Stimulated activated CD4-positive, alpha-beta T cell treated with anti-CD3 and anti-CD28 coated beads, Interleukin-1b, Interleukin-23, amount 100 ng/mL, for 24 hours (primary cell): ENCODE data around the gene SNCA.

Source experiments
- DNase-seq, 4 experiments: peaks; one replicate each; pipeline ENCODE4 v3.0.0-alpha.2; 2020; ENCODE audit warnings: low read depth in 4 of 4, low spot score in 1 of 4

SNCA gene

DNA sequence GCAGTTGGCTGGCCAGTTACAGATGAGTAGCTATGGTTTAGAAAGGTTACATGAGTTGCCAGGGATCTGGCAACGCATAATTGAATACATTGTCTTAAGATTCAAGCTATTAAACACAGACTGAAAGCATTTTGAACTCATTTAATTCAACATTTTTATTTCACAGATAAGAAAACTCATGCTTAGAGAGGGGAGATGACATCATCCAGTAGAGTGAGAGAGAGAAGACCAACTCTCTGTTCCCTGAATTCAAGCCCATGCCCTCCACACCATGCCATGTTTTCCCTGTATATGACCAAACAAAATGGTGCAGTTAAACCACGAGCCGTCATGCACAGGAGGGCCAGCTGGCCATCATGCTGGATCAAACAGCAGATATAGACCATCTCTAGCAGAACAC is 22.6 kb downstream of the SNCA start:
- DNase-seq = no peak

DNA sequence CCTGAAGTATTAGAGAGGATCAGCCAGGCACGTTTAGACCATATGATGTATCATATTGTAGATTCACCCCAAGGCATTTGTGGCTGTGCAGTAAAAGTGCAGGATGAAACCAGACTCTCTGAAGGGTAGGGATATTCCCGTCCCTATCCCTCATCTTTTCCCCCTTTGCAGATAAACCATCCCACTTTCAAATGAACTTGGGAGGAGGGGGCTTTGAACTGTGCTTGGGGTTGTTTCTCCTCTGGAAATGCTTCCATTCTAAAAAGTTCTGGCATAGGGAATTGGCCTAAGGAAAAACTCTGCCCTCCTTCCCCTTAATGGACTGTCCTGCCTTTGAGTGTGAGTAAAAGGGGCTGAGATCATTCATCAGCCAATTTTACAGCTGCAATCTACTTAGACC is 23.8 kb downstream of the SNCA start:
- no peak for DNase-seq

DNA sequence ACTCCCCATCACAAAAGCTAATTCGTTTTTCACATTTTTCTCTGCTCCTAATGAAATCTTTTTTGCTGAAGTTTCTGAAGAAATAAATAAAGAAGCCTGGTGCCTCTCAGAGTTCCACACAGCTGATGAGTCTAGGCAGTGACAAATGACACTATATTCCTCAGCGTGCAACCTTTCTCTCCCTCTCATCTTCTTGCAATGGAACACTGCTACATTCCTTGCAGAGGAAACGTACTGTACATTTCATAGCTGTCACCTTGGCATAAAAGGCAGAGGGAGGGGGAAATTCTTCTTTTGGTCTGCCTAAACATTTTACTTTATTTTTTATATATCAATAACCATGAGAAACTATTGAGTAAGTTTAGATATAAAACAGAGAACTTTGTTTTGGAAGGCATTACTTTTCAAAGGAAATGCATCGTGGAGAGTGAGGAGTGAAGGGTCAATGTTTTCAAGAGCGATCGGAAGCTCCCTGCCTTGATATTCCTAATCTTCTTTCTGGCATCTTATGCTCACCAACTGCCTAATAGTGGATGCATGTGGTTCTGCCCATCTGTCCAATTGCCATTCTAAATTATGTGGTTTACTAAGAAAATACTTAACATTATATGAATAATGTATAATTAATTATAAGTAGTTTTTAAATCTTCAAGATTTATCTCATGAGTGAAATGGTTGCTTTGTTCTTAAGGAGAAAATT is 29.4 kb downstream of the SNCA start:
- no peak for DNase-seq

DNA sequence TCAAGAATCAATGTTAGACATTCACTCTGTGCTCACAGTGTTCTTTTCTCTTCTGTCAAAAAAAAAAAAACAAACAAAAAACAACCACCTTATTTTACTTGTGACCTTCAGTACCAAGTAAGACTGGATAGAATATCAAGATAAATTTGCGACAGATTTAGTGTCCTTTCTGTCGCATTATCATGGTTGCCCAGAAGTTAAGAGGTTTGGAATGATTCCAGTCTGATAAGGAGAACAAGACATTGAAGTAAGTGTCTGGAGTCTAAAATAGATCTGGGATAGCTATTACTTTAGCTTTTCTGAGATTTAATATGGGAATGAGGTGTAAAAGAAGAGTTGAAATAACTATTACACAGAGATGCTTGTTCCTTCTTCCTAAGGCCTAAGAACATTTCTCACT is 31.7 kb downstream of the SNCA start:
- no peak for DNase-seq

DNA sequence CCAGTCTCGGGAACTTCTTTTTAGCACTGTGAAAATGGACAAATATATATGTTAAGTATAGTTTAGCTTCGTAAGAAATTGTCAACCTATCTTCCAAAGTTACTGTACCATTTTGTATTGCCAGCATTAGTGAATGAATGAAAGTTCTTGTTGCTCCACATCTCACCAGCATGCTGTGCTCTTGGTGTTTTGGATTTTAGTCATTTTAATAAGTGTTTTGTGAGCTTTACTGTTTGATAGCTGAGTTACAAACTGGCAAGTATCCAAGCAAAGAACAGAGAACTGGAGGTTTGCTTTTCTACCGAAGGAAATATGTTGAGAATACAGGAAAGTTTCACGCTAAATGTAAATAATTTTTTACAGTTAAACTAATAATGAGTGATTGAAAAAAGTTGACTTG is 33.0 kb downstream of the SNCA start:
- no peak for DNase-seq

DNA sequence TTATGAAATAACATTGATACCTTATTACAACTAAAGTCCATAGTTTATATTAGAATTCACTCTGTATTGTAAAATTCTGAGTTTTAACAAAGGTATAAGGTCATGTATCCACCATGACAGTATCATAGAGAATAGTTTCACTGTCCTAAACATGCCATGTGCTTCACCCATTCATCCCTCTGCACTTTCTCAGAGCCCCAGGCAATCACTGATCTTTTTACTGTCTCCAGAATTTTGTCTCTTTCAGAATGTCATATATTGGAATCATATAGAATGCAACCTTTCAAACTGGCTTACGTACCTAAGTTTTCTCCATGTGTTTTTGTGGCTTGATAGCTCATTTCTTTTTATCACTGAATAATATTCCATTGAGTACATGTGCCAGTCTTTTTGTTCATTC is 33.9 kb downstream of the SNCA start:
- DNase-seq = no peak

DNA sequence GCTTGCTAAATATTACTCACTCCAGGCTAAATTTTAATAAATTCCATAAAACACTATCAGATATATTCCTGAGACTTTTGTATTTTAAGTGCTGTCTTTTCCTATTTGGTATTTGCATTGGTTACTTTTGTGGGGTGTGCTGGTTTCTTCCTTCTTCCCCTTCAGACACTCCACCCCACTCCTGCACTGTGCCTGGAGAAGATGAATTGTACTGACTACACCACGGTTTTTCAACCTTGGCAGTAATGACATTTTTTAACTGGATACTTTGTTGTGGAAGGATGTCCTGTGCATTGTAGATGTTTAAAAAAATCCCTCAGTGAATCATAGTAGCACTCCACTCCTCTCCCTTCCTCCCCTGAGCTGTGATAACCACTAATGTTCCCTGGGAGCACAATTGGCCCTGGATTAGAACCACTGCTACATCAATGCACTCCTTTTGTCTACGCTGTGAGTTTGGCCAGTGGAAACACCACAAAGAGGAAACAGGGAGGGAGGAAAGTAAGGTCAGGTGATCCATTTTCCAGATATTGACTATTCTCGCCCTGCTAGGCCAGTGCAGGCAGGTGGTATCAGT is 36.3 kb downstream of the SNCA start:
- no peak for DNase-seq

DNA sequence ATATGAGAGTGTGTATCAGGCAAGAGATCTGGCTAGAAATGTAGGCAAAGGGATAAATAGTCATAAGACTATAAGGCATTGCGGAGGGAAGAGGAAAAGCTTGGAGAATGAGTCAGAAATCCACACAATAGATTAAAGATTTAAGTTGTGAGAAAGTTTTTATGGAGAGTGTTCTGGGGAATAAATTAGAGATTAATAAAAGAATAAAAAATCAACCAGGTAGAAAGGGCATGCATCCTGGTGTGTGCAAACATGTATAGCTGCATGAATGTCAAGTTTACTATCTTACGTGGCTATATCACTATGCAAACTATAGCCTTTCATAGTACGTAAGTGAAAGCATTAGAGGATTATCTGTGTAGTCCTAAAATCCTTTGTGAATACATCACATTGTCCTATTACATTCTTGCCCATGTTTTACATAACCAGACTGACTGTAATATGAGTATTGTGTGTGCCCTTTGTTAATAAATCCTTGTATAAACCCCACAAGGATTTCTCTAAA is 36.9 kb downstream of the SNCA start:
- no peak for DNase-seq

DNA sequence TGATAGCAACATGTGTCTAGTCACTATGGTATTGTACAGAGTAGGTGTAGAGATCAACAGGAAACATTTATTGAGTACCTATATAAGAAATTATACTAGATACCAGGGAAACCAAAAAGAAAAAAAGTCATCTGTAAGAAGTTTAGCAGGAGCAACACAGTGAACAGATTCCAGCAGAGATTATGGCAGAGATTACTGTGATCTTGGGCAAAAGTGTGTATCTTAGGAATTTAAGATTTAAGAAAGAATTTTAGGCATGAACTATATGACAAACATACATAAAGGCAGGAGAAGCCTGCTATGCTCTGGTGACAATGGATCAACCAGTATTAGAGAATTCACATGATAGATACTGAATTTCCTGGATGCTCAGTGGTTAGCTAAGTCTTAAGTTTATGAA is 37.9 kb downstream of the SNCA start:
- no peak for DNase-seq

DNA sequence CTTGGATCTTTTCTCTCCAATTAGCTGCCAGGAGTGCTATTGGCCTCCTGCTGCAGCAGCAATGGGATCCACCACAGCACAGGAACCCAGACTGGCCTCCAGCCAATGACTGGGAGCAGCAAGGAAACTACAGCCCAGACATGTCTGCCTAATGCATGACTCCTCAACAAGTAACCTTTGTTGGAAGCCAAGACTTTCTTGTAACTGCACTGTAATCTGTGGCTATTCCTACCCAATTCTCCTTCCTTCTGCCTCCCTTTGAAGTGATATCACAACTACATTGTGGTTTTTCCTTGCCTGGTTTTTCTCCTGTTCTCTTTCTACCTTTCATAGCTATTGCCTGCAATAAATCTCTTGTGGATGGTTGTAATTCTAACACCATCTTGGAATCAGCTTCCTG is 39.8 kb downstream of the SNCA start:
- DNase-seq = no peak

DNA sequence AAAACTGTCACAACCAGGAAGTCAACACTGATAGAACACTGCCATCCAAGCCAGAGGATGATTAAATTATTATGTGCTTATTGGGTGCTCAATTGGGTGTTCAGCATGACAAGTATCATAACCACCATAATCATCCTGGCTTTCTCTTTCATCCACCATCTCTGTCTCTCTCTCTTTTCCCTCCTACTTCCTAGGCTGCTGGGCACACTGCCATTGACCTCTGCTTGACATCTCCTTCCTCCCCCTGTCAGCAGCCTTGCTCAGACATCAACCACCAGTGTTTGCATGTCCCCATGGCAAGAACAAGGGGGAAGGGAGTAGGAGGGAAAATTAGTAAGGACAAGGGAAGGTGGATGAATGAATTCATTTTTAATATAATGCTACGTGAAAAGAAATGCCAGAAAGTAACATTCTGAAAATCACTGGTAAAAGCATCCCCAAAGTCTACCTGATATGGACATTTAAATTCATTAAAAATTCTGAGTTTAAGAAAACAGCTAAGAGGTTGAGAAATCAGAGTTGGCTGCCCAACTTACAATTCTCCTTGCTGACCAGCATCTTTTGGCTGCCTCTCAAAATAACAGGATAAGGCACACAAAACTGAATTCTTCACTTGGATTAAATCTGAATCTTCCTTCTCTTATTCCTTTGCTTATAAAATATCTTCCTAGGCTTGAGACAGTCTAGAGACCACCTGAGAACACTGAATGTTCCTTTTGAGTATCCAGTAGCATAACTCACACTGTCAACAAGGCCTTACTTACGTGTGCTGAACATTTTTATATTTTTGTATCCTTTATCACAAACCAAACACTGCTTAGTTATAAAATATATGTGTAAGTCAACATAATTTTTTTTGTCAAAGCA is 48.5 kb downstream of the SNCA start:
- no peak for DNase-seq

DNA sequence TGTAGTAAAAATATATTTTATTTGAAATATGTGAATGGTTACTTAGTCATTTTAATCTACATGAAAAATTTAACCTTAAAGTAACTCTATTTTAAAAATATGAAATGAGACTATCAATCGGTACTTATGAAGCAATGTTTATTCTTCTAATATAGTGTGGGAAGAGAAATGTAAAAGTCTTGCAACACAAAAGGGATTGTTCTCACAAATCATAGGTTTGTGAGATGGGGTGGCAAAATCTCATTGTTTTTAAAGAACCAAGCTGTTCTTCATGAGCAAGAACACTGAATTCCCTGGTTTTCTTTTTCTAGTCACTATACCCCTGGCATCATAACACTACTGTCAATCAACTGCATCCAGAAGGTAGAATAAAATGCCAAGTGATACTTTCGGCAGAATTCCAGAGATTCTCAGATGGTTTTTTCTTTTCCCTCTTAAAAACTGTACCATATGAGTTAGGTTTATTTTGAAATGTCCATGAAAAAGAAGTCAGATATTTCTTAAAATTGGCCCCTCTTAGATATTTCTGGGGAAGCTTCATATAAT is 52.2 kb downstream of the SNCA start:
- DNase-seq = no peak

DNA sequence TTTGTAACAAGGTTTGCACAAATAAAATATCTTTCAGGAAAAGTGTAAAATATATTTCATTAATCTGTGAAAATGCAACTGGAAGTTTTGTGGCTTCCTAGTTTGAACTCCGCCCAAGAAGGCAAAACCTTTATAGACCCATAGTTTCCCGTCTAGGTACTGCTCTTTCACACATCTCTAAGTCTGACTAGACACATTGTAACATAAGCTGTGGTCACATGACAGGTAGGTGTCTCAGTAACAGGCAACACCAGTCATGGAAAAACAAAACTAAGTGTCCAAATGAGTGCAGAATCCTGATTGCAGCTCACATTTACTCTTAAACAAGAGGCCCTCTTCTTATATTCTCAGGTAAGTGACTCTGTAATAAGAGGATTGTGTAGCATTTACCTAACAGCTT is 55.6 kb downstream of the SNCA start:
- no peak for DNase-seq

DNA sequence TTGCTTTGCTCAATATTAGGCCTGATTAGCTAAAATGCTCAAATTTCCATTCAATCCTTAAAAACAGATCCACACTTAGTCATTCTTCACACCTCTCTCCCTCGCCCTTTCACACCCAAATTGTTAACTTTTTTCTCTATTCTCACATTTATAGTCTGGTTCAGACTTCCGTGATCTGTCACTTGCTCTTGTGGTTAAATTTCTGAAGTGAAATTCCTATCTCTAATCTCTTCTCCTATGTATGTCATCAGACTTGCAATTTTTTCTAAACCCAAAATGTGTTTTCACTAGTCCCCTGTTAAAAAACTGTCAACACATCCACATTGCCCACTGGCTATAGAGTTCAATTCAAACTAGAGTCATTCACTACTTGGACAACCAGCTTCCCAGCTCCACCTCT is 63.2 kb downstream of the SNCA start:
- no peak for DNase-seq

DNA sequence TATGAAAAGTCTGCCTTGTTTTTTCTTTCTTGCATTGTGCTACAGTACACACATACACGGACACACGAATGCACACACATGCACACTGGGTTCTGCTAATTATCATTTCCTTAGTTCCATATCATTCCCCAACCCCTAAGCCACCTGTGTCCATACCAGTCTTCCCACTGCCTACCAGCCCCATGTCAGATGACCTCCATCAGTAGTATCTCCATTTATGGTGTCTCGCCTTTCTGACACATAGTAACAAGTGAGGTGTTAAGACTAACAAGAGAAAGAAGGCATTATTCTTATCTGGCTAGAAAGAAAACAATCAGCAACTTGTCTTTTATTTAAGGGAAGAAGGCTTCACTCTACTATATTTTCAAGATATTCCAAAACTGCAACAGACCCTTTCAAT is 67.1 kb downstream of the SNCA start:
- no peak for DNase-seq

DNA sequence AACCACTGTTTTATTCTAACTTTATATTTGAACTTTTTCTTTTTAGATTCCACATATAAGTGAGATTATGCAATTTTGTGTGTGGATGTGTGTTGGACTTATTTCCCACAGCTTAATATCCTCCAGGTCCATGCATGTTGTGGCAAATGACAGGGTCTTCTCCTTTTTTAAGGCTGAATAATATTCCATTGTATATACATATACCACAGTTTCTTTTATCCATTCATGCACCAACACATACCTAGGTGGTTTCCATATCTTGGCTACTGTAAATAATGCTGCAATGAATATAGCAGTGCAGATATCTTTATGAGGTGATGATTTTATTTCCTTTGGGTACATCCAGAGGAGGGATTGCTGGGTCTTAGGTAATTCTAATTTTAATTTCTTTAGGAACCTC is 69.0 kb downstream of the SNCA start:
- DNase-seq = no peak

DNA sequence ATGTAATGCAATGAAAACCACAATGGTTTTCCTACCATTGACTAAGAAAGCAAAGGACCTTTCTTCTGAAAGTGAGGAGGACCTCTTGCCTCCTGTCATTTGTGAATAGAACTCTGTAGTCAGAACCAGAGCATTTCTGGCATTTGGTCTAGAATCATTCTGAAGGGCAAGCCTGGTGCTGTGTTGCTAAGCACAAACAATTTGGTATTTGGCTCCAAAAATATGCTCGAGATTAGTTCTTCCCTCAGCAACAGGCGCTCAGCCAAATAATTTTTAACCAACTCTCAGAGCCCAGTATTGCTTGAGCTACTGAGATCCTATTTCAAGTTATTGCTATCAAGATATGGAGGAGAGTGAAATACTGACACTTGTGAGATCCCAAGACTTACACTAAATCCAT is 71.0 kb downstream of the SNCA start:
- no peak for DNase-seq

DNA sequence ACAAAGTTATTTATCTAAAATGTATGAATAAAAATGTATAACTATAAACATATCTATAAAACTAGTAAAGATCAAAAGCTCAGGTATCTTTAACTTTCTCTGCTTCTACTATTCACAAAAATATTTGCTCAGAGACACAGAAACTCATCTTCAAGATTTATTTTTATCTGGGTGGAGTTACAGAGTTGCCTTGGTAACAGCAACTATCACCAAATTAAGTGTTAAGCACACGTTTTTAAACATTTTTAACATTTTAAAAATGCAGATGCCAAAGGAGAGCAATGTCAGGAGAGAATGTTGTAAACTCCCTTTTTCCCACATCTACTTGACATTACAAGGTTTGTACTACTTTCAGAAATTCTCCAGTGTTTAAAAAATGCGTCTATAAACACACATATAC is 71.4 kb downstream of the SNCA start:
- no peak for DNase-seq

DNA sequence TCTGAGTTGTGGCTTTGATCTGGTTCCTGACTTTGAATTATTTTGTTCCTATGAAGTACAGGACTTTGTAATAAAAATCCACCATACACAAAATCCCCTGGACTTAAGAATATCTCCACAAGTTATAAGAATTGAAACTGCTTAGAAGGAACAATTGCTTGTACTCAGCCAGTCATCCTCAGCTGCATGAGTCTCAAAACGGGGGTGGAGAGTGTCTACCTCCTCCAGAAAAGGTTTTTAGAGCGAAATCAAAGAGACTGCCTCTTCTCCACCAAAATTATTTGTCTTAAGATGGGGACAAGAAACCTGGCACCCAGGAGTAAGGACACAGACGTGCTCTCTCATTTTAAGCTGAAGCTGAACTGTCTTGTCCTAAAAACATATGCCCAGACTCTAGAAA is 74.7 kb downstream of the SNCA start:
- DNase-seq = no peak

DNA sequence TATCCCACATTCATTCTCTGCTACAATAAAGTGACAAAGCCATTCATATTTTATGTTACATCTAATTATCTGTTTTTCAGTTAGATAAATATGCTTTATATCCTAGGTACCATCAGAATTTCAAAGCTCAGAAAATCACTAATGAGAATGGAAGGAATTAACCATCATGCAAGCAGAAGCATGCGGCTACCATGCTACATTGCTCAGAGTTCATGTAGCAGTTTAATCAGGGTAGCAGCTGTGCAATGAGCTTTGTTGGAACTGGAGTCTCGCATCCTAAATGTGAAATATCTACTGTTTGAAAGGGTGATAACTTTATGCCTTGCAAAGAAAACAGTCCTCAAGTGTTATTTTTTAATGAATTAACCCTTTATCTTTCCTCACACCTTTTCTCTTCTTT is 77.5 kb downstream of the SNCA start:
- no peak for DNase-seq

DNA sequence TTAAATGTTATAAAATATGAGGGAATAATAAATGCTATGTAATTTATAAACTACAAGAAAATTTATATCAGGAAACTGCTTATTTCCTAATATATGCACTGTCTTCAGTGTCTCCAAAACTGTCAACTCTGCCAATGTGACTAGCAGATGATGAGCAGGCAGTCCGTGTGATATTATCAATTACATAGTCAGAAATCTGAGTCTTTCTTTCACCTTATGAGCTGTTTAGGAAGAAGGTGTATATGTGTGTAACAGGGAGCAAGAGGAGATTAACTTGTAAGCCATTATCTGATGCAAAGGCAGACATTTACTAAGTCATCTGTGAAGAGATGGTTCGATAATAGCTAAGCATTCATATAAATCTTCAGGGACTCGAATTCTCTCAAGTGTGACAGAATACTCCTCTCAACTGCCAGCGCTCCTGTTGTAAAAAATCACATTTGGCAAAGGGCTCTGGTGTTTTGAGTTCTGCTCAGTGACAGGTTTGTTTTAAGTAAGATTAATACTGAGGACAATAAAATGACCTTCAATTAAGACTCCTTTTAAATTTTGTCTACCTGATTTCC is 79.7 kb downstream of the SNCA start:
- DNase-seq = no peak

DNA sequence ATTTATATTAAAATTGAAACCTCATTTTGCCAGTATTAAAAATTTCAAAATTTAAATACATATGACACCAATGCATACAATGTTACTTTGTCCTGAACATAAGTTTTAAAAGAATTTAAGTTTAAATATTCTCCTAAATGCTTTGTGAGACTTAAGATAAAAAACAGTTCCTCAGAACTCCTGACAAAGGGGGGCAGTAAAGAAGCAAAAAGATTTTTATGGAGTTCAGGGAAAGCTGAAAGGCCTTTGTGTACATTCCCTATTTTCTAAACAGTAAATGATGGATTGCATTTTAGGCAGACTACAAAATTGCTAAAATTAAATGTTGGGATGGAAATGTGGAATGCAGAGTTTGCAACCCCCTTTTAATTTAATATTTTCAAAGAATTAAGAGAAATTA is 81.7 kb downstream of the SNCA start:
- no peak for DNase-seq
